Thymus (tissue), 11 donors: ENCODE measurements around the gene AUTS2. TPM values are rescaled to one million over a fixed set of nuclear protein-coding genes. Genes with fewer than 3 reads are reported as not detected.

Source experiments
- DNase-seq, 9 donors: peaks; one replicate each; pipeline ENCODE4 v3.0.0-alpha.2; 2013; ENCODE audit warnings: low spot score in 9 of 9, low read depth in 6 of 9, missing footprints in 1 of 9
- H3K27ac ChIP-seq, 2 donors: one replicate each; pipeline ENCODE4 v1.5.1; 2013; ENCODE audit warnings: control low read depth in 1 of 2, low read depth in 1 of 2, low read length in 1 of 2, mild to moderate bottlenecking in 1 of 2, moderate library complexity in 1 of 2
- H3K27me3 ChIP-seq, 2 donors: one replicate each; pipeline ENCODE4 v1.5.1; 2013; ENCODE audit warnings: low read length in 1 of 2; ENCODE audit not compliant: control insufficient read depth in 2 of 2, insufficient read depth in 1 of 2
- H3K36me3 ChIP-seq, 2 donors: one replicate each; pipeline ENCODE4 v1.5.1; 2013; ENCODE audit warnings: low read length in 1 of 2, mild to moderate bottlenecking in 1 of 2, moderate library complexity in 1 of 2; ENCODE audit not compliant: control insufficient read depth in 2 of 2, insufficient read depth in 2 of 2
- H3K4me1 ChIP-seq, 2 donors: one replicate each; pipeline ENCODE4 v1.5.1; 2013; ENCODE audit warnings: low read length in 2 of 2; ENCODE audit not compliant: control insufficient read depth in 2 of 2, insufficient read depth in 2 of 2
- H3K4me3 ChIP-seq, 2 donors: one replicate each; pipeline ENCODE4 v1.5.1; 2013; ENCODE audit warnings: low read length in 2 of 2, control low read depth in 1 of 2, mild to moderate bottlenecking in 1 of 2
- H3K9me3 ChIP-seq, 2 donors: one replicate each; pipeline ENCODE4 v1.5.1; 2013; ENCODE audit warnings: low read length in 1 of 2, mild to moderate bottlenecking in 1 of 2; ENCODE audit not compliant: control insufficient read depth in 2 of 2, insufficient read depth in 1 of 2
- WGBS: extraction: QIAGEN DNeasy Blood & Tissue Kit; methylation state at CpG from one replicate; pipeline ENCODE4 v1.1.7; 2013; 5-methylcytosine and 5-hydroxymethylcytosine counted together
- polyA plus RNA-seq: library from polyadenylated mRNA; stranded (reverse); fragments of 200-250 nt; gene quantifications from one replicate; pipeline ENCODE4 v1.2.3, GENCODE V29; 2013
- total RNA-seq: library from RNA; stranded (reverse); fragments of 120-200 nt; gene quantifications from one replicate; pipeline ENCODE4 v1.2.4, GENCODE V29; 2013
- donor health status: healthy.

The AUTS2 gene
- total and polyA plus RNA-seq, 2 donors = 9.2 to 17.1 TPM

- H3K4me3 ChIP-seq = no peak overlapping the region
- H3K4me1 ChIP-seq = peaks cover 6 to 36% of the 10 kb centered on the region in 2 donors
- no peak for DNase-seq
- no peaks in the 10 kb centered on the region for H3K27me3 ChIP-seq
- H3K36me3 ChIP-seq = no peaks in the 10 kb centered on the region
- 93% methylated on average over 1 of the region's 1 CpG for WGBS
- peak overlapping the region in 1 of 2 donors; percentile 4 for H3K27ac ChIP-seq
- H3K9me3 ChIP-seq = no peaks in the 10 kb centered on the region
These were observed 417.1 kb downstream of the AUTS2 start for GRCh38 chr7:70015353-70015752.

- Histone ChIP-seq H3K36me3 (no peaks in the 10 kb centered on the region), H3K9me3 (no peaks in the 10 kb centered on the region), H3K27ac (peak overlapping the region in 1 of 2 donors; percentile 28), H3K4me3 (no peak overlapping the region), H3K4me1 (peaks cover 6 to 36% of the 10 kb centered on the region in 2 donors), H3K27me3 (no peaks in the 10 kb centered on the region)
- no peak for DNase-seq
- 87% methylated on average over 6 of the region's 6 CpGs for WGBS
These were observed 417.9 kb downstream of the AUTS2 start for GRCh38 chr7:70016044-70016770.

- H3K9me3 ChIP-seq = no peaks in the 10 kb centered on the region
- DNase-seq = no peak
- H3K4me3 ChIP-seq = no peak overlapping the region
- no peak overlapping the region for H3K27ac ChIP-seq
- H3K36me3 ChIP-seq = no peaks in the 10 kb centered on the region
- H3K27me3 ChIP-seq = no peaks in the 10 kb centered on the region
- 97% methylated on average over 3 of the region's 3 CpGs for WGBS
- peaks cover 6 to 28% of the 10 kb centered on the region in 2 donors for H3K4me1 ChIP-seq
These were observed 419.1 kb downstream of the AUTS2 start for GRCh38 chr7:70017357-70017756.

- H3K27me3 ChIP-seq = no peaks in the 10 kb centered on the region
- no peaks in the 10 kb centered on the region for H3K36me3 ChIP-seq
- peaks cover 6 to 17% of the 10 kb centered on the region in 2 donors for H3K4me1 ChIP-seq
- no peak overlapping the region for H3K27ac ChIP-seq
- H3K9me3 ChIP-seq = no peaks in the 10 kb centered on the region
- no peak for DNase-seq
- WGBS = 96% methylated on average over 1 of the region's 1 CpG
- no peak overlapping the region for H3K4me3 ChIP-seq
These were observed 420.4 kb downstream of the AUTS2 start for GRCh38 chr7:70018700-70019099.

GRCh38 chr7:70027867-70028266 lies 429.6 kb downstream of the AUTS2 start:
- WGBS = 8% methylated on average over 4 of the region's 4 CpGs
- peaks cover 32 to 41% of the 10 kb centered on the region in 2 donors for H3K4me1 ChIP-seq
- peak in 6 of 9 donors; percentile 49 to 82 (median 63) for DNase-seq
- no peaks in the 10 kb centered on the region for H3K27me3 ChIP-seq
- peaks cover 0 to 1% of the 10 kb centered on the region in 2 donors for H3K9me3 ChIP-seq
- no peaks in the 10 kb centered on the region for H3K36me3 ChIP-seq
- no peak overlapping the region for H3K4me3 ChIP-seq
- H3K27ac ChIP-seq = peak overlapping the region; percentile 31 to 83

GRCh38 chr7:70028620-70029019 lies 430.3 kb downstream of the AUTS2 start:
- no peaks in the 10 kb centered on the region for H3K27me3 ChIP-seq
- no peak overlapping the region for H3K4me3 ChIP-seq
- peaks cover 32 to 41% of the 10 kb centered on the region in 2 donors for H3K4me1 ChIP-seq
- H3K27ac ChIP-seq = peak overlapping the region in 1 of 2 donors; percentile 83
- 92% methylated on average over 2 of the region's 2 CpGs for WGBS
- DNase-seq = no peak
- H3K9me3 ChIP-seq = peaks cover 0 to 1% of the 10 kb centered on the region in 2 donors
- no peaks in the 10 kb centered on the region for H3K36me3 ChIP-seq

GRCh38 chr7:70029993-70030392 lies 431.7 kb downstream of the AUTS2 start:
- 94% methylated on average over 1 of the region's 1 CpG for WGBS
- Histone ChIP-seq H3K27ac (no peak overlapping the region), H3K4me3 (no peak overlapping the region), H3K36me3 (no peaks in the 10 kb centered on the region), H3K4me1 (peaks cover 32 to 41% of the 10 kb centered on the region in 2 donors), H3K27me3 (no peaks in the 10 kb centered on the region), H3K9me3 (peaks cover 0 to 1% of the 10 kb centered on the region in 2 donors)
- no peak for DNase-seq

GRCh38 chr7:70030745-70031144 lies 432.5 kb downstream of the AUTS2 start:
- DNase-seq = no peak
- Histone ChIP-seq H3K9me3 (peaks cover 0 to 1% of the 10 kb centered on the region in 2 donors), H3K27ac (no peak overlapping the region), H3K4me1 (peaks cover 32 to 37% of the 10 kb centered on the region in 2 donors), H3K27me3 (no peaks in the 10 kb centered on the region), H3K36me3 (no peaks in the 10 kb centered on the region), H3K4me3 (no peak overlapping the region)
- 96% methylated on average over 3 of the region's 3 CpGs for WGBS

- DNase-seq = no peak
- Histone ChIP-seq H3K27ac (no peak overlapping the region), H3K36me3 (no peaks in the 10 kb centered on the region), H3K4me1 (peaks cover 29 to 36% of the 10 kb centered on the region in 2 donors), H3K4me3 (no peak overlapping the region), H3K27me3 (no peaks in the 10 kb centered on the region), H3K9me3 (peaks cover 0 to 1% of the 10 kb centered on the region in 2 donors)
- 98% methylated on average over 4 of the region's 4 CpGs for WGBS
These were observed 433.0 kb downstream of the AUTS2 start for GRCh38 chr7:70031245-70031644.
